Activated naive CD4-positive, alpha-beta T cell (primary cell): ENCODE results near the gene MSH2.
"Not testable (repeated sequence)": the region's sequence is repeated elsewhere in the genome, so short reads cannot be mapped to it uniquely, and the experiment has no call there.

ENCODE experiments used
- DNase-seq, 4 experiments: peaks; one replicate each; lab custom pipeline; 2025; lab: John Stamatoyannopoulos, UW

MSH2 gene

GRCh38 chr2:47484396-47484795, 81.4 kb downstream of the MSH2 start:
- no peak for DNase-seq

DNA sequence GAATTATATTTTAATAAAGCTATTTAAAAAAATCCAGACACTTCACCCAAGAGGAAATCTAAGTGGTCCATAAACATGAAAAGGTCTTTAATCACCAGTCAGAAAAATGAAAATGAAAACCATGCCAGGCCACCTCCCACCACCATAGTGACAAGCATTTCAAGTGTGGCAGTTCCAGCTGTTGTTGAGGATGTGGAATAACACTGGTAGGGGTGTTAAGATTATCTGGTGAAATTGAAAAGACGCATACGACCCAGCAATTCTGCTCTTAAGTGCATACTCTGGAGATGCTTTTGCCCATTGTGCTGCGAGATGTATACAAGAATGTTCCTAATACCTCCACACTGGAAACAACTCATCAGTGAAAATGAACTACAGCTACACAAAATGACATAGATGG, 82.2 kb downstream of the MSH2 start:
- no peak for DNase-seq

DNA sequence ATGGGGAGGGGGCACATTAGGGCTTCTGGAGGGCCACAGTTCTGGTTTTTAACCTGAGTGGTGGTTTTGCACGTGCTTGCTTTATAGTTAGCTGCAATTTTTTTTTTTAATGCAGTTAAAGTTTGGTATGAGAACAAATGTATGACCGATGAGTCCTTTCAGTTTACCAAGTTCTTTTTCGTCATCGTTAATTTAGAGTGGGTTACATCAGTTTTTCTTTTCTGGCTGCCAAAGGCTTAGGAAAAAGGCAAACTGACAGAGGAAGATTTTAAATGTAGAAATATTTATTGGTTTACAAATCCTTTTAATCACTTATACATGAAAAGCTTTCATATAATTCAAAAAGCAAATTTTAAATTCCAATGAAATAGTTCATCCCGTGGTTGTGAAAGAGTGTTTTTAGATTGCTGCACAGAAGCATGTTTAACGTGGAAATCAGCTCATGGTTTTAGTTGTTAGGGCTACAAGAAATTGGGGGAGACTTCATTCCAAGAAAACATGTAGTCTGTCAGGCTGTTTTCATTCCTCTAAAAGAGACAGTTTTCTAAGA, 82.9 kb downstream of the MSH2 start:
- DNase-seq: no peak

- DNase-seq: no peak
Measured at GRCh38 chr2:47486841-47487497, 84.0 kb downstream of the MSH2 start.

DNA sequence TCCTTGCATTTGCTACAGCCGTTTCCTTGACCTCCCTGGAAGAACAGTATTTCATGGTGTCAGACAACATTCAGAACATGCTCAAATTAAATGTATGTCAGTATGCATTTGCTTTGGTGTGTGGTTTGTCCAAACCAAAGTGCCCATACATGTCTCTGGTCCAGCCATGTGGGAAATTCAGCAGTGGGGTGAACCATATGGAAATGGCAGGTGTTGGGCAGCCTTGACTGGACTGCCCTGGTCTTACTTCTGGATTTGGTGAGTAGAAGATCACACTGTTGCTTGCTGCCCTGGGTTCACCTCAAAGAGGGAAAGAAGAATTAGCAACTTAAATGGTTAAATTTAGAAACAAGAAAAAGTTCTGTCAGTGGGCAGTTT, 84.5 kb downstream of the MSH2 start:
- DNase-seq: no peak

DNA sequence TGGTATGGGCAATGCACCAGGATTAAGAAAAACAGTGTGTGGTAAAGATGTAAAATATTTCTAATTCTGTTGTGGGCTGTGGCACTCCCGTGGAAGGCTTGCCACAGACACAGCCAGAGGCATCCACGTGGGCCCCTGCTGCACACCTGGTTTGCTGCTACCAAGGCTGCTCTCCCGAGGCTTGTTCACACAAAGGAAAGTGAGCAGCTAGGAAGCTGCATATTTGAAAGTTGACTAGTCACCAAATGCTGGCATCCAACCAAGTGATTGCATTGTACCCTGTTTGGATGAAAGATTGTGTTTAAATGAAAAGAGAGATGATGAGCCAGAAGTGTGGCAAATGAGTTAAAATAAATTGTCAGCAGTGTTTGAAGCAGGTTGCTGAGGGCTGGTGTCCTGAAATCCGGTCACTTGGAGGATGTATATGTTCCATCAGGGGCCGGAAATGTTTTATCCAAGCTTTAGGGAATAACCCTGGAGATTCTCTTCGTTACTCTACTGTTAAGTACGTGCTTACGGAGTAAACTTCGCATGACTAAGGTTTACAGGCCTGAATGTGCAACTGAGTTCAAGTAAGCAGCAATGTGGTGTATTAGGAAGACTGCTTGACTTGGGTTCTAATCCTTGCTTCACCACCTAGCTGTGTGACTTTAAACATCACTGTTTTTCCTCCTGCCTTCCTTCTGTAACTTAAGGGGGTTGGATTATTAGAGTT, 86.1 kb downstream of the MSH2 start:
- DNase-seq: no peak

DNA sequence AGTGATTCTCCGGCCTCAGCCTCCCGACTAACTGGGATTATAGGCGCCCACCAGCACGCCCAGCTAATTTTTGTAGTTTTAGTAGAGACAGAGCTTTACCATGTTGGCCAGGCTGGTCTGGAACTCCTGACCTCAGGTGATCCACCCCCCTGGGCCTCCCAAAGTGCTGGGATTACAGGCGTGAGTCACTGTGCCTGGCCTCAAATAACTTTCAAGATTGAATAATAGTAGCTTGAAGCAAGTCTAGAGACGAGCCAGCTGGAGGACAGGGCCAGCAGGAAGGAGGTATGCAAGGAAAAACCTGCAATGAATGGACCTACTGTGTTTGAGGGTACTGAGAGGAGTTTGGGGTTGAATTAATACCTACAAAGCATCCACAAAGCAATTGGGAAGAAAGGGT, 87.5 kb downstream of the MSH2 start:
- DNase-seq: no peak

GRCh38 chr2:47493317-47494035, 90.5 kb downstream of the MSH2 start:
- DNase-seq: no peak

DNA sequence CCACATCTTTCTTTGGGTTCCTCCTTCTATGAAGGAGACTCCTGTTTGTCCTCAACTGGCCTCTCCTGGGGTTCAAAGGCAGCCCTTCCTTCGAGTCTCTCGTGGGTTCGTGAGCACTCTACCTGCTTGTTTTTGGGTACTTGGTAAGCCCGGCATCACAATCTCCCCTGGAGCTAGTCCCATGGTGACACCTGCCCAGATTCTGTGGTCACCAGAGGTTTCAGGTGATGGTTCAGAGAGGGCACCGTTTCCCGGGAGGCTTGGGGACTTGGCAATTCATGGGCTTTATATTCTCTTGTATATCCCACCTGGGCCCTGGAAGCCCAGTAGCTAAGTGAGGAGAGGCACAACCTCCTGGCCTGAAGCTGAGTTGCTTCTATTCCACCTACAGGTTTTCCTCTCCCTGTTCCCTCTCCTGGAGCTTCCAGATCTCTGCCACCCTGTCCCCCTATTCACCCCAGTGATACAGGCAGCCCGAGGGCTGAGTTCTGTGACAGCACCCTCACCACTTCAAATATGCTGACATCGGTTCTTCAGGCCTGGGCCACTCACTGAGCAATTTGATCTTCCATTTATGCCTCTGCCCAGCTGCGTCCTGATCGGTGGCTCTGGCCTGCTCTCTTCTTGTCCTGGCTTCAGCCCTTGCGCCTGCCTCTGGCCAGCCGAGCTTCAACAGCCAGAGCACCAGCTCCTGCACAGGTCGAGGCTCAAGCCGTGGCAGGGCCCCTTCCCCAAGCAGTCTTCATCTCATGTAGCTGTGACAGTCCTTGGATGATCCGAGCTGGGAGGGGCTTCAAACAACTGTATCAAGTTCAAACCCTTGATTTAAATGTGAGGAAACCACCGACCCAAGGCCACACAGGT, 91.5 kb downstream of the MSH2 start:
- no peak for DNase-seq

- no peak for DNase-seq
Measured at GRCh38 chr2:47497843-47498460, 95.0 kb downstream of the MSH2 start.

DNA sequence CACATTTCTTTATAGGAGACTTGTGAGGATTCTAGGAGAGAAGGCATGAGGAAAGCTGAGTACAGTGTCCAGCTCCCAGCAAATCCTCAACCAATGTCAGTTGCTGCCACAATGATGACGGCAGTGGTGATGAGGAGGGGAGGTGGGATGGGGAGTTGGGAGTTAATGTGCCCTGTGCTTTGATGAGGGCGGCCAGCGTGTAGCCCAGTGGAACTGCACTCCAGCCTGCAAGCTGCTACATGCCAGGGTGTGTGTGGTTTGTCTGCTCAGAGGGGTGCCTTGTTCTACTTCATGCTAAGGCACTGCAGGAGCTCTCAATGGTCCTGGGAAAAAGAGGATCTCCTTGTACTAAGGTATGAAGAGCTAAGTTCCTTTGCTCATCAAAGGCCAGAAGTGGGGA, 96.1 kb downstream of the MSH2 start:
- DNase-seq: no peak

GRCh38 chr2:47499621-47500309, 96.8 kb downstream of the MSH2 start:
- DNase-seq: no peak

GRCh38 chr2:47501374-47502200, 98.6 kb downstream of the MSH2 start:
- DNase-seq: no peak

DNA sequence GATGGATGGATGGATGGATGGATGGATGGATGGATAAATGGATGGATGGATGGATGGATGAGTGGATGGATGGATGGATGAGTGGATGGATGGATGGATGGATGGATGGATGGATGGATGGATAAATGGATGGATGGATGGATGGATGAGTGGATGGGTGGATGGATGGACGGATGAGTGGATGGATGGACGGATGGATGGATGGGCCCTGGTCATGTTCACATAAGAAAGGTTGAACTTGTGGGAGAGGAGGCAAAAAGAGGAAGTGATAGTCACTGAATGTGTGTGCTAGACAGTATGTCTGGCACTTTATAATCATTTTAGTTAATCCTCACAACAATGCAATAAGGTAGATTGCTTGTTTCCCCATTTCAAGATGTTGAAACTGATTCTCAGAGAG, 99.5 kb downstream of the MSH2 start:
- DNase-seq: not testable (repeated sequence)

DNA sequence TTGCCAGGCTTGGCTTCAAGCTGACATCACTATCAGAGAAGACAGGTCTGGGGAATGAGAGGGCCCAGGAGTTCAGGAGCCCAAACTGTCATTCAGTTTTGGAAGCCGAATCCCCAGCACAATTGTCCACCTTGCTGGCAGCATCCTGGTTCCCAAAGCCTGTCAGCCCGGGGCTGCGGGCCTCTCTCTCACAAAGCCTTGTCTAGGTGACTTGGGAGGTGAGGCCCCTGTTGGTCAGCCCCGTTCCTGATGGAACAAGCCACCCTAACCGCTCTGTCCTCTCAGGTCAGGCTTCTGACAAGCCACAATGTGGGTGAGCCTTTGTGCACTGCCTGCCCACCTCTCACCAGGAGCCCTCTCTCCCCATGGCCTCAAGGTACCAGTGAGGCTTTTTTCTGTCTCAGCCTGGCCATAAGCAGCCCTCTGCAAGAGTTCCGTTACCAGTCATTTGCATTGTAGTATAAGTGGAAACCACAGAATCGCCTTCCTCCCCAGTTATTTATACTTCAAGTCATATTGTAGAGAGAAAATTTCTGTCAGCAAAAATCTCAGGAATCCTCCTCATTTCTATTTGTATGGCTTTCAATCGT, 100.6 kb downstream of the MSH2 start:
- no peak for DNase-seq

DNA sequence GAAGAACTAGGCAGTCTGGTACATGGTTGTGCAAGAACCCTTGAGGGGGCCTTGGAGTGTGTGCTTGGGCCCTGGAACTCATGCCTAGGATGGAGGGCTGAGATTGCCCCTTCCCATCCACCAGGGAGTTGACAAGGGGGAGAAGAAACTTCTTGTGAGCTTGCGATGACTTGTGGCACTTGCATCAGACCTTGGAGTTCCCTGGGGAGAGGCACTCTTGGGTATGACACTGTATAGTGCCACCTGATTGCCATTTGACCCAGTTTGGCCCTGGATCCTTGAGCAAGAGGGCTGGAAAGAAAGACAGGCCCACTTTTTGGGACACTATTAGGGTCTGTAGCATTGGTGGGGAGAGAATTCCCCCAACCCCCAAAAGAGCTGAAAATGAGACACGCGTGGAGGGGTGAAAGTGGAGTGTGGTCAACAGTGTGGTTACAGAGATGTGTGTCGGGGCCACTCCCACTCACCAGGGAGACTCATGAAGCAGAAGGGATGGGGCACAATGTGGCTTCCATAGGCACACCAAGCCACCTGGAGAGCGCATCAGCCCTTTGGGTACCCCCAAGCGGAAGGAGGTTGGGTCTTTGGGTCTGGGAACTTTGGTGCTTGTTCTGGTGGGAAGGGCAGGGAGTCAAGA, 101.3 kb downstream of the MSH2 start:
- DNase-seq: no peak

DNA sequence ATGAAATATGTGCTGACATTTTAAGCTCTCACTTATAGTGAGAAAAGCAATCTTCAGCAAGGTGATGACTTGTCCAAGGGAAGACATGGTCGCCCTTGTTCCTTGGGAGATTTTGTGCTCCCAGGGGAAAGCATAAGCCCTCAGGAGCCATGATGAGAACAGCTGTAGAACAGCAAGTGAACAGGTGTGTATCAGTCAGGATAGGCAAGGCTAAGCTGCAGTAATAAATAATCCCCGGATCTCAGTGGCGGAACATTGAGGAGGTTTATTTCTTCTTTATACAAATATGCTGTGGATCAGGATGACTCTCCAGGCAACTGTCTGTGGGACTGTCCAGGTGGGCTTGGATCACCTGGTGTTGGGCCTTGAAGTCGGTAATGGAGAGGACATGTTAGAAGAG, 103.1 kb downstream of the MSH2 start:
- DNase-seq: no peak

GRCh38 chr2:47506436-47506835, 103.5 kb downstream of the MSH2 start:
- DNase-seq: no peak

DNA sequence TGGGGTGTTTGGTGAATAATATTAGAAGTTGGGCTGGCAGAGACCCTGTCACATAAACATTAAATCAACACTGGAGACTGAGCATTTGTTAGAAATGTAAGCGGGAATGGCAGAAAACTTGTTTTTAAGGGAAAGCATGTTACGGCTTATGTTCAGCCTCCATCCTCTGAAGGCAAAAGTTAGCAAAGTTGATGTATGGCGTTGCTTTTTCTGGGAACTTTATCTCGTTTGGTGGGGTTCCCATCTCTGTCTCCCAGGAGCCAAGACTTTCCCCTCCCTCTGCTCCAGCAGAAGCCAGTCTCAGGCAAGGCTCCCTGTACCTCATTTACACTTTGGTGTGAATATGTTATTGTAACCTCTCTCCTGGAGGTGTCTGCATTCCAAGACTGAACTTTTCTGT, 105.1 kb downstream of the MSH2 start:
- no peak for DNase-seq
